ENCODE results near the gene LATS2.

LATS2 gene

GRCh38 chr13:20974981-20975585, 86.3 kb downstream of the LATS2 start:
- no peak for ATAC-seq
- TF ChIP-seq SNAI2 (CRISPR knock-in tag; IDR thresholded peaks at IDR 0.05) (no peak), ZNF565 (CRISPR knock-in tag; conservative IDR thresholded peaks at IDR 0.05; ENCODE audit: low read depth) (no peak), CSDC2 (CRISPR knock-in tag; IDR thresholded peaks at IDR 0.05) (no peak), ZNF70 (CRISPR knock-in tag; IDR thresholded peaks at IDR 0.05) (no peak), BACH2 (CRISPR knock-in tag; IDR thresholded peaks at IDR 0.05; ENCODE audit: borderline replicate concordance) (no peak), ARNTL (CRISPR knock-in tag; IDR thresholded peaks at IDR 0.05; ENCODE audit: borderline replicate concordance, low read depth) (no peak)
- TF ChIP-seq, protein P1, sequence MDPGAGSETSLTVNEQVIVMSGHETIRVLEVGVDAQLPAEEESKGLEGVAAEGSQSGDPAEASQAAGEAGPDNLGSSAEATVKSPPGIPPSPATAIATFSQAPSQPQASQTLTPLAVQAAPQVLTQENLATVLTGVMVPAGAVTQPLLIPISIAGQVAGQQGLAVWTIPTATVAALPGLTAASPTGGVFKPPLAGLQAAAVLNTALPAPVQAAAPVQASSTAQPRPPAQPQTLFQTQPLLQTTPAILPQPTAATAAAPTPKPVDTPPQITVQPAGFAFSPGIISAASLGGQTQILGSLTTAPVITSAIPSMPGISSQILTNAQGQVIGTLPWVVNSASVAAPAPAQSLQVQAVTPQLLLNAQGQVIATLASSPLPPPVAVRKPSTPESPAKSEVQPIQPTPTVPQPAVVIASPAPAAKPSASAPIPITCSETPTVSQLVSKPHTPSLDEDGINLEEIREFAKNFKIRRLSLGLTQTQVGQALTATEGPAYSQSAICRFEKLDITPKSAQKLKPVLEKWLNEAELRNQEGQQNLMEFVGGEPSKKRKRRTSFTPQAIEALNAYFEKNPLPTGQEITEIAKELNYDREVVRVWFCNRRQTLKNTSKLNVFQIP (CRISPR knock-in tag; IDR thresholded peaks at IDR 0.05; ENCODE audit: borderline replicate concordance, low read depth) = no peak

DNA sequence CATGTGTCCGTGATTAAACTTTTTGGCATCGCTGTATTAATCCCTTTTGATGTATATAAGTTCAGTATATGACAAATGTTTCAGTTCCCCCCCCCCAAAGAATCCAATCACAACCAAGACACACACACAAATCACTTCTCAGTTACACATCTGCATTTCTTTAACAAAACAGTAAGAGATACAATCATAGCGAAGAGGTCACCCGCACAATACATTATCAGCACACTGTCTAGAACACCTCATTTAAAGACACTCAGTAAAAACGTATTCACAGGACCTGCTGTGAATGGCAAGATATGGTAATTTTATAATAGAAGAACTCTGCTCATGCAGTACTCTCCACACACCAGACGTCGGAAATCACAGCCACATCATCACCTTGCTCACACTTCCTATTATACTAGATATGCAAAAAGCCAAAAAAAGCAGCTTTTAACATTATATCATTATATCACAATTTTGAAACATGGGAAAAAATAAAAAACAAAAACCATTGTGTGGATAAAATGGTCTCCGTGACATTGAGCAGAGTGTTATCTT, 87.4 kb downstream of the LATS2 start:
- ATAC-seq = no peak
- no peak for TF ChIP-seq TSHZ2 (CRISPR knock-in tag; IDR thresholded peaks at IDR 0.05)

DNA sequence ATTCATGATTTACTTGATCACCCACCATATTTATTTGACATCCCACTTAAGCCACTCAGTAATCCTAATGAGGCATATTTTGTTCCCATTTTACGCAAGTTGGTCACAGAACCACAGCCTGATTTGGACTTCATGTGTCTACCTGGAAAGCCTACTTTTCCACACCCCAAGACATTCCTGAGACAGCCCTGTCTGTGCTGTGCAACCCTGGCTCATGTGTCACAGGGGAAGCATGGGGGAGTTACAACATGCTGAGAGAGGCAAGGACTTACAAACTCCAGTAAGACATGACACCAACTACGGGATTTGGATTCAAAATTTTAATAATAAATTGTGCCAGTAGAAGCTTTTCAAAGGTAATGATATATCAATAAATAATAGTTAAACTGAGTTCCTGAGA, 88.7 kb downstream of the LATS2 start:
- TF ChIP-seq GLIS3 (CRISPR knock-in tag; IDR thresholded peaks at IDR 0.05) = no peak
- TF ChIP-seq ZNF565 (CRISPR knock-in tag; conservative IDR thresholded peaks at IDR 0.05; ENCODE audit: low read depth) = no peak
- TF ChIP-seq ESRRG (CRISPR knock-in tag; IDR thresholded peaks at IDR 0.05) = no peak
- no peak for TF ChIP-seq TOX (CRISPR knock-in tag; IDR thresholded peaks at IDR 0.05; ENCODE audit: borderline replicate concordance)
- TF ChIP-seq RARB (CRISPR knock-in tag; IDR thresholded peaks at IDR 0.05) = no peak
- no peak for TF ChIP-seq CSDC2 (CRISPR knock-in tag; IDR thresholded peaks at IDR 0.05)
- TF ChIP-seq OSR1 (CRISPR knock-in tag; IDR thresholded peaks at IDR 0.05) = no peak
- no peak for TF ChIP-seq BACH2 (CRISPR knock-in tag; IDR thresholded peaks at IDR 0.05; ENCODE audit: borderline replicate concordance)
- TF ChIP-seq ZFP30 (CRISPR knock-in tag; IDR thresholded peaks at IDR 0.05) = no peak
- ATAC-seq = no peak

DNA sequence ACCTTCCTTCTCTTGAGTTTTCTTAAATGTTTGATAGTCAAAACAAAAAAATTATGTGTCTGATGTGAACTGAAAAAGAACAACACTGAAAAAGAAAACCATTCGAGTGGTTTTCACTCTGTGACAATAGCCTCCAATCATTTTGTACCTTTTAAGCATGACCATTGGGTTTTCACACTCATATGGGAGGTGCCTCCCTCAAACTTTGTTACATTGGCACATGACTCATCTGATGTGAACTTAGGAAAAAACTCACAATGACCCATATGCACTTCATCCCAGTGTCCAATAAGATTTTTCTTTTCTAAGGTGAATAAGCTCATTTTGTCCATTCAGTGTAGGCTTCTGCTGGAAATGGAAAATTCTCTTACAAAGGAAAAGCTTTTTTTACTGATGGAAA, 92.2 kb downstream of the LATS2 start:
- peak; percentile 37; the same call in 1 of the 3 replicates for ATAC-seq
- no peak for TF ChIP-seq TOX (CRISPR knock-in tag; IDR thresholded peaks at IDR 0.05; ENCODE audit: borderline replicate concordance)
- TF ChIP-seq ESRRG (CRISPR knock-in tag; IDR thresholded peaks at IDR 0.05) = no peak
- TF ChIP-seq CSDC2 (CRISPR knock-in tag; IDR thresholded peaks at IDR 0.05) = no peak
- TF ChIP-seq, protein P2, sequence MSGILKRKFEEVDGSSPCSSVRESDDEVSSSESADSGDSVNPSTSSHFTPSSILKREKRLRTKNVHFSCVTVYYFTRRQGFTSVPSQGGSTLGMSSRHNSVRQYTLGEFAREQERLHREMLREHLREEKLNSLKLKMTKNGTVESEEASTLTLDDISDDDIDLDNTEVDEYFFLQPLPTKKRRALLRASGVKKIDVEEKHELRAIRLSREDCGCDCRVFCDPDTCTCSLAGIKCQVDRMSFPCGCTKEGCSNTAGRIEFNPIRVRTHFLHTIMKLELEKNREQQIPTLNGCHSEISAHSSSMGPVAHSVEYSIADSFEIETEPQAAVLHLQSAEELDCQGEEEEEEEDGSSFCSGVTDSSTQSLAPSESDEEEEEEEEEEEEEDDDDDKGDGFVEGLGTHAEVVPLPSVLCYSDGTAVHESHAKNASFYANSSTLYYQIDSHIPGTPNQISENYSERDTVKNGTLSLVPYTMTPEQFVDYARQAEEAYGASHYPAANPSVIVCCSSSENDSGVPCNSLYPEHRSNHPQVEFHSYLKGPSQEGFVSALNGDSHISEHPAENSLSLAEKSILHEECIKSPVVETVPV (CRISPR knock-in tag; IDR thresholded peaks at IDR 0.05) = no peak
- no peak for TF ChIP-seq TCF4 (CRISPR knock-in tag; IDR thresholded peaks at IDR 0.05; ENCODE audit: borderline replicate concordance)
- TF ChIP-seq ISL1 (CRISPR knock-in tag; IDR thresholded peaks at IDR 0.05) = no peak
- TF ChIP-seq ARNTL (CRISPR knock-in tag; IDR thresholded peaks at IDR 0.05; ENCODE audit: borderline replicate concordance, low read depth) = no peak
- no peak for TF ChIP-seq ZC3H10 (CRISPR knock-in tag; IDR thresholded peaks at IDR 0.05)
- no peak for TF ChIP-seq RARB (CRISPR knock-in tag; IDR thresholded peaks at IDR 0.05)
- no peak for TF ChIP-seq ZNF70 (CRISPR knock-in tag; IDR thresholded peaks at IDR 0.05)
- no peak for TF ChIP-seq PPARA (CRISPR knock-in tag; IDR thresholded peaks at IDR 0.05; ENCODE audit: borderline replicate concordance)
- TF ChIP-seq GLIS3 (CRISPR knock-in tag; IDR thresholded peaks at IDR 0.05) = no peak
- TF ChIP-seq BACH2 (CRISPR knock-in tag; IDR thresholded peaks at IDR 0.05; ENCODE audit: borderline replicate concordance) = no peak
- TF ChIP-seq, protein P3, sequence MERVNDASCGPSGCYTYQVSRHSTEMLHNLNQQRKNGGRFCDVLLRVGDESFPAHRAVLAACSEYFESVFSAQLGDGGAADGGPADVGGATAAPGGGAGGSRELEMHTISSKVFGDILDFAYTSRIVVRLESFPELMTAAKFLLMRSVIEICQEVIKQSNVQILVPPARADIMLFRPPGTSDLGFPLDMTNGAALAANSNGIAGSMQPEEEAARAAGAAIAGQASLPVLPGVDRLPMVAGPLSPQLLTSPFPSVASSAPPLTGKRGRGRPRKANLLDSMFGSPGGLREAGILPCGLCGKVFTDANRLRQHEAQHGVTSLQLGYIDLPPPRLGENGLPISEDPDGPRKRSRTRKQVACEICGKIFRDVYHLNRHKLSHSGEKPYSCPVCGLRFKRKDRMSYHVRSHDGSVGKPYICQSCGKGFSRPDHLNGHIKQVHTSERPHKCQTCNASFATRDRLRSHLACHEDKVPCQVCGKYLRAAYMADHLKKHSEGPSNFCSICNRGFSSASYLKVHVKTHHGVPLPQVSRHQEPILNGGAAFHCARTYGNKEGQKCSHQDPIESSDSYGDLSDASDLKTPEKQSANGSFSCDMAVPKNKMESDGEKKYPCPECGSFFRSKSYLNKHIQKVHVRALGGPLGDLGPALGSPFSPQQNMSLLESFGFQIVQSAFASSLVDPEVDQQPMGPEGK (CRISPR knock-in tag; IDR thresholded peaks at IDR 0.05; ENCODE audit: borderline replicate concordance) = no peak
- no peak for TF ChIP-seq SNAI2 (CRISPR knock-in tag; IDR thresholded peaks at IDR 0.05)

All from SK-N-SH treated with all-trans-retinoic acid at 6 μM for 48 hours (cell line).